SK-N-SH (cell line): Measurements from ENCODE around the gene CCNI2. TPM values are rescaled to one million over a fixed set of nuclear protein-coding genes. Genes with fewer than 3 reads are reported as not detected.

Experiments
- CTCF ChIA-PET: fragments of 300-600, 350-600 bp; formaldehyde crosslinking; extraction: SDS; loops from one replicate; lab custom pipeline; 2021; lab: Yijun Ruan, JAX
- POLR2A ChIA-PET: fragments of 350-600 bp; sonication (Branson Sonifier 250); formaldehyde crosslinking; extraction: SDS; loops from one replicate; lab custom pipeline; 2020; ENCODE audit warnings: antibody characterized with exemption, inconsistent platforms; lab: Yijun Ruan, JAX
- DNase-seq: peaks from one replicate; pipeline ENCODE4 v3.0.0; 2012
- H2AFZ ChIP-seq: fragments of 200-600 bp; sonication (generic); 2 replicates; pipeline ENCODE4 v1.8.1; 2016; ENCODE audit warnings: antibody characterized with exemption, mild to moderate bottlenecking, low read depth
- H3F3A ChIP-seq: fragments of 200-600 bp; sonication (generic); replicated peaks from 2 replicates; pipeline ENCODE3; 2016; ENCODE audit warnings: antibody characterized with exemption, mild to moderate bottlenecking; ENCODE audit not compliant: insufficient read depth
- H3K27ac ChIP-seq, 2 experiments: fragments of 200-500 bp in 1 of 2; fragments of 200-600 bp in 1 of 2; sonication (Bioruptor generic) in 1 of 2; sonication (generic), shearing (Covaris generic) in 1 of 2; 2 replicates each; pipeline versions ENCODE4 v1.5.1 to v1.6.1; 2014 to 2016; ENCODE audit warnings: low read depth in 2 of 2, inconsistent platforms in 1 of 2, low read length in 1 of 2, mild to moderate bottlenecking in 1 of 2, mixed read lengths in 1 of 2
- H3K27me3 ChIP-seq: fragments of 200-600 bp; sonication (generic), shearing (Covaris generic); 2 replicates; pipeline ENCODE4 v1.6.1; 2016; ENCODE audit warnings: mixed run types; ENCODE audit not compliant: insufficient read depth
- H3K36me3 ChIP-seq, 2 experiments: fragments of 200-500 bp in 1 of 2; fragments of 200-600 bp in 1 of 2; sonication (Bioruptor generic) in 1 of 2; sonication (generic) in 1 of 2; replicated peaks in 1 of 2; 2 replicates each; pipeline versions ENCODE3 to v1.5.1; 2014 to 2016; ENCODE audit warnings: low read length in 1 of 2, mild to moderate bottlenecking in 1 of 2; ENCODE audit not compliant: insufficient read depth in 2 of 2, control insufficient read depth in 1 of 2
- H3K4me1 ChIP-seq, 2 experiments: fragments of 200-500 bp in 1 of 2; fragments of 200-600 bp in 1 of 2; sonication (Bioruptor generic) in 1 of 2; sonication (generic), shearing (Covaris generic) in 1 of 2; 2 replicates each; pipeline versions ENCODE4 v1.5.1 to v1.6.1; 2014 to 2016; ENCODE audit warnings: low read depth in 1 of 2, low read length in 1 of 2, mixed run types in 1 of 2; ENCODE audit not compliant: insufficient read depth in 2 of 2, control insufficient read depth in 1 of 2
- H3K4me2 ChIP-seq: fragments of 200-600 bp; sonication (generic), shearing (Covaris generic); 2 replicates; pipeline ENCODE4 v1.6.1; 2017; ENCODE audit warnings: mixed run types
- H3K4me3 ChIP-seq, 2 experiments: fragments of 200-500 bp in 1 of 2; fragments of 200-600 bp in 1 of 2; sonication (Bioruptor generic) in 1 of 2; sonication (generic), shearing (Covaris generic) in 1 of 2; 2 replicates each; pipeline versions ENCODE4 v1.5.1 to v1.8.1; 2014 to 2016; ENCODE audit warnings: low read depth in 2 of 2, inconsistent platforms in 1 of 2, low read length in 1 of 2, mild to moderate bottlenecking in 1 of 2, mixed read lengths in 1 of 2, moderate library complexity in 1 of 2
- H3K79me2 ChIP-seq: fragments of 200-600 bp; sonication (generic); 2 replicates; pipeline ENCODE4 v1.8.1; 2017; ENCODE audit warnings: mild to moderate bottlenecking; ENCODE audit not compliant: insufficient read depth
- H3K9ac ChIP-seq: fragments of 200-600 bp; sonication (generic); 2 replicates; pipeline ENCODE4 v1.6.1; 2017; ENCODE audit warnings: mixed run types
- H3K9me2 ChIP-seq: fragments of 200-600 bp; sonication (generic); 2 replicates; pipeline ENCODE4 v1.6.1; 2017; ENCODE audit warnings: mixed run types
- H3K9me3 ChIP-seq: fragments of 200-600 bp; sonication (generic); 2 replicates; pipeline ENCODE4 v1.6.1; 2017; ENCODE audit warnings: mixed run types, mild to moderate bottlenecking, moderate library complexity
- H4K20me1 ChIP-seq: fragments of 200-600 bp; sonication (generic); 2 replicates; pipeline ENCODE4 v1.6.1; 2017; ENCODE audit warnings: mild to moderate bottlenecking, mixed run types; ENCODE audit not compliant: insufficient read depth
- ELF1 ChIP-seq: IDR thresholded peaks from 2 replicates; pipeline ENCODE4 v1.4.0; 2012
- FOSL2 ChIP-seq: IDR thresholded peaks from 2 replicates; pipeline ENCODE4 v1.4.0; 2012; ENCODE audit warnings: low read depth, mild to moderate bottlenecking, moderate library complexity, borderline replicate concordance
- FOXM1 ChIP-seq: IDR thresholded peaks from 2 replicates; pipeline ENCODE4 v1.4.0; 2012; ENCODE audit warnings: low read depth, mild to moderate bottlenecking
- GABPA ChIP-seq: IDR thresholded peaks from 2 replicates; pipeline ENCODE4 v1.4.0; 2012; ENCODE audit warnings: low read depth, mild to moderate bottlenecking
- GATA2 ChIP-seq: sonication (generic); formaldehyde crosslinking; IDR thresholded peaks from 2 replicates; pipeline ENCODE4 v1.5.0; 2020; ENCODE audit warnings: mild to moderate bottlenecking, missing genetic modification reagents
- MEF2A ChIP-seq: IDR thresholded peaks from 2 replicates; pipeline ENCODE4 v1.4.0; 2012; ENCODE audit warnings: low read depth, borderline replicate concordance
- NRF1 ChIP-seq: IDR thresholded peaks from 2 replicates; pipeline ENCODE4 v1.6.1; 2012; ENCODE audit warnings: low read depth, mild to moderate bottlenecking, low read length
- POLR2AphosphoS5 ChIP-seq: IDR thresholded peaks from 2 replicates; pipeline ENCODE4 v1.6.1; 2012; ENCODE audit warnings: low read depth, low read length
- RCOR1 ChIP-seq: fragments of 150-350 bp; IDR thresholded peaks from 2 replicates; pipeline ENCODE4 v1.6.1; 2017; ENCODE audit warnings: antibody characterized with exemption, low read length
- RFX5 ChIP-seq: IDR thresholded peaks from 2 replicates; pipeline ENCODE4 v1.6.1; 2012; ENCODE audit warnings: mild to moderate bottlenecking, improper control_type of control experiment, low read length
- RXRA ChIP-seq: IDR thresholded peaks from 2 replicates; pipeline ENCODE4 v1.4.0; 2012; ENCODE audit warnings: low read depth, mild to moderate bottlenecking, borderline replicate concordance
- SIN3A ChIP-seq: IDR thresholded peaks from 2 replicates; pipeline ENCODE4 v1.6.1; 2012; ENCODE audit warnings: low read depth, mild to moderate bottlenecking, low read length, moderate library complexity, borderline replicate concordance
- TAF1 ChIP-seq: IDR thresholded peaks from 2 replicates; pipeline ENCODE4 v1.6.1; 2012; ENCODE audit warnings: low read depth, mild to moderate bottlenecking, low read length, moderate library complexity, borderline replicate concordance
- TEAD4 ChIP-seq: IDR thresholded peaks from 2 replicates; pipeline ENCODE4 v1.4.0; 2012; ENCODE audit warnings: mild to moderate bottlenecking, borderline replicate concordance; ENCODE audit not compliant: insufficient read depth
- YY1 ChIP-seq: IDR thresholded peaks from 2 replicates; pipeline ENCODE4 v1.4.0; 2012; ENCODE audit warnings: low read depth, mild to moderate bottlenecking
- WGBS: methylation state at CpG from one replicate; pipeline ENCODE4 v1.1.6; 2017; ENCODE audit warnings: low lambda C conversion rate; 5-methylcytosine and 5-hydroxymethylcytosine counted together
- polyA plus RNA-seq, 3 experiments: library from polyadenylated mRNA; depleted of rRNA; stranded (reverse); fragments of >200 nt; gene quantifications; 2 replicates each; pipeline ENCODE4 v1.2.3, GENCODE V29; 2012
- TF ChIP-seq, protein P1 (sequence below): IDR thresholded peaks from 2 replicates; pipeline ENCODE4 v1.4.0; 2012; ENCODE audit warnings: low read depth, borderline replicate concordance
- TF ChIP-seq, protein P2 (sequence below): IDR thresholded peaks from 2 replicates; pipeline ENCODE4 v1.4.0; 2012; ENCODE audit warnings: low read depth, borderline replicate concordance
- TF ChIP-seq, protein P3 (sequence below): fragments of 200-600 bp; sonication (generic); IDR thresholded peaks from 2 replicates; pipeline ENCODE4 v1.6.1; 2017; ENCODE audit warnings: antibody characterized with exemption, mild to moderate bottlenecking, moderate library complexity
- TF ChIP-seq, protein P4 (sequence below): IDR thresholded peaks from 2 replicates; pipeline ENCODE4 v1.4.0; 2012; ENCODE audit warnings: low read depth

The CCNI2 gene
- polyA plus RNA-seq, 1 of the 3 experiments (the other 2 are of a cell fraction) = 0.05 TPM

DNA sequence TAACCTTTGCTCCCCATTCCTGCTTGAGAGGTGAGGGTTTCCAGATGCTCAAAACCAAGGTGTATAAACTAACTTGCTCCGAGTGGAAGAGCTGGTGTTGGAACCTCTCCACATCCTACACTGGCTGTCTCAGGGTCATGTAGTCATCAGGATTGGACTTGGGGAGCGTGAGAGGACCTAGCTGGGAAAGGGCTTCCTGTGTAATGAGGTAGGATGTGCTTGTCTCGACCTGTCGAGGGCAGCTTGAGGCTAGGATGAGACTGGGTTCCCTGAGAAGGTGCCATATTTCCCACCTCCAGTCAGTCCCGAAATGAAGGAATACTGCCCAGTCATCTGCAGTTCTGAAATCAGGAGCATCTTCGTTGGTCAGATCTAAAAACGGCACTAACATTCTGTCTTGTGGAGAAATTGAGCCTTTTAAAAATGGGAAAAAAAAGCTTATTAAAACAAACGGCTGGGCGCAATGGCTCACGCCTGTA, 1.3 kb downstream of the CCNI2 start:
- Histone ChIP-seq H3K4me3 (no peak overlapping the region), H3F3A (no peaks in the 10 kb centered on the region), H3K27me3 (no peaks in the 10 kb centered on the region), H3K36me3 (no peaks in the 10 kb centered on the region), H3K79me2 (no peaks in the 10 kb centered on the region), H3K9me3 (no peaks in the 10 kb centered on the region)
- peak; percentile 4 for DNase-seq
- 94% methylated on average over 10 of the region's 10 CpGs for WGBS
- TF ChIP-seq POLR2AphosphoS5 = no peak
- TF ChIP-seq, protein P1, sequence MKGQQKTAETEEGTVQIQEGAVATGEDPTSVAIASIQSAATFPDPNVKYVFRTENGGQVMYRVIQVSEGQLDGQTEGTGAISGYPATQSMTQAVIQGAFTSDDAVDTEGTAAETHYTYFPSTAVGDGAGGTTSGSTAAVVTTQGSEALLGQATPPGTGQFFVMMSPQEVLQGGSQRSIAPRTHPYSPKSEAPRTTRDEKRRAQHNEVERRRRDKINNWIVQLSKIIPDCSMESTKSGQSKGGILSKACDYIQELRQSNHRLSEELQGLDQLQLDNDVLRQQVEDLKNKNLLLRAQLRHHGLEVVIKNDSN = no peak
- TF ChIP-seq, protein P2, sequence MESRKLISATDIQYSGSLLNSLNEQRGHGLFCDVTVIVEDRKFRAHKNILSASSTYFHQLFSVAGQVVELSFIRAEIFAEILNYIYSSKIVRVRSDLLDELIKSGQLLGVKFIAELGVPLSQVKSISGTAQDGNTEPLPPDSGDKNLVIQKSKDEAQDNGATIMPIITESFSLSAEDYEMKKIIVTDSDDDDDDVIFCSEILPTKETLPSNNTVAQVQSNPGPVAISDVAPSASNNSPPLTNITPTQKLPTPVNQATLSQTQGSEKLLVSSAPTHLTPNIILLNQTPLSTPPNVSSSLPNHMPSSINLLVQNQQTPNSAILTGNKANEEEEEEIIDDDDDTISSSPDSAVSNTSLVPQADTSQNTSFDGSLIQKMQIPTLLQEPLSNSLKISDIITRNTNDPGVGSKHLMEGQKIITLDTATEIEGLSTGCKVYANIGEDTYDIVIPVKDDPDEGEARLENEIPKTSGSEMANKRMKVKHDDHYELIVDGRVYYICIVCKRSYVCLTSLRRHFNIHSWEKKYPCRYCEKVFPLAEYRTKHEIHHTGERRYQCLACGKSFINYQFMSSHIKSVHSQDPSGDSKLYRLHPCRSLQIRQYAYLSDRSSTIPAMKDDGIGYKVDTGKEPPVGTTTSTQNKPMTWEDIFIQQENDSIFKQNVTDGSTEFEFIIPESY = no peak
- no peak for TF ChIP-seq NRF1
- no peak for TF ChIP-seq TEAD4
- TF ChIP-seq RXRA = no peak
- TF ChIP-seq YY1 = no peak
- no peak for TF ChIP-seq RFX5
- no peak for TF ChIP-seq ELF1
- TF ChIP-seq, all 33 proteins: peak for 0
- POLR2A ChIA-PET = no interaction called here
- H3K9ac ChIP-seq = no peak overlapping the region
- H3K4me2 ChIP-seq = no peak overlapping the region
- H3K27ac ChIP-seq = no peak overlapping the region
- CTCF ChIA-PET = interaction anchor here (3.3 kb wide), 1 partner anchor 71 kb away, joined by 21 read pairs; no protein-coding TSS in a partner anchor
- H3K4me1 ChIP-seq = no peaks in the 10 kb centered on the region; a peak in 1 of 4 replicates
- H2AFZ ChIP-seq = no peak overlapping the region
- no peaks in the 10 kb centered on the region for H4K20me1 ChIP-seq
- H3K9me2 ChIP-seq = no peaks in the 10 kb centered on the region

DNA sequence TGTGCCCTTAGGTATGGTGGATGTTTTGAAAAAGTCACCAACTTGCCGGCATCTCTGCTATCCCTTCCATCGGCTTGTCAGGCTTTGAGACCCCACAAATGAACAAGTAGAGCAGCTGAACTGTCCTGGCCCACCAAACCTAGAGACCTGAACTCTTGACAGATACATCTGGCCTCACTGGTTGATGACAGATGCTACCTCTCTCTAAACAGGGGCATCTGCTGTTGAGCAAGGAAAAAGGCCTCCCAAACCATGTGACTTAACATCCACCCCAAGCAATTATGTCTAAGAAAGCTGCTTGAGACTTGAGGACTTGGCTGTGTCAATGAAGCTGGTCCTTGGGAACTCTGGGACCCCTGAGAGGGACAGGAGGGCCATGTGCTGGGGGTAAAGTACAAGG, 2.3 kb downstream of the CCNI2 start:
- H3K4me1 ChIP-seq = no peaks in the 10 kb centered on the region; a peak in 1 of 4 replicates
- no peak overlapping the region for H3K4me3 ChIP-seq
- ChIA-PET POLR2A (no interaction called here), CTCF (interaction anchor here (10.4 kb wide), 1 partner anchor 70 kb away, joined by 98 read pairs; no protein-coding TSS in a partner anchor)
- H4K20me1 ChIP-seq = no peaks in the 10 kb centered on the region
- no peaks in the 10 kb centered on the region for H3K79me2 ChIP-seq
- WGBS = 88% methylated on average over 2 of the region's 2 CpGs
- no peaks in the 10 kb centered on the region for H3K27me3 ChIP-seq
- no peaks in the 10 kb centered on the region for H3K9me2 ChIP-seq
- H3F3A ChIP-seq = no peaks in the 10 kb centered on the region
- DNase-seq = peak; percentile 10
- no peak for TF ChIP-seq TEAD4
- no peak for TF ChIP-seq TAF1
- TF ChIP-seq FOSL2 = no peak
- TF ChIP-seq, protein P3, sequence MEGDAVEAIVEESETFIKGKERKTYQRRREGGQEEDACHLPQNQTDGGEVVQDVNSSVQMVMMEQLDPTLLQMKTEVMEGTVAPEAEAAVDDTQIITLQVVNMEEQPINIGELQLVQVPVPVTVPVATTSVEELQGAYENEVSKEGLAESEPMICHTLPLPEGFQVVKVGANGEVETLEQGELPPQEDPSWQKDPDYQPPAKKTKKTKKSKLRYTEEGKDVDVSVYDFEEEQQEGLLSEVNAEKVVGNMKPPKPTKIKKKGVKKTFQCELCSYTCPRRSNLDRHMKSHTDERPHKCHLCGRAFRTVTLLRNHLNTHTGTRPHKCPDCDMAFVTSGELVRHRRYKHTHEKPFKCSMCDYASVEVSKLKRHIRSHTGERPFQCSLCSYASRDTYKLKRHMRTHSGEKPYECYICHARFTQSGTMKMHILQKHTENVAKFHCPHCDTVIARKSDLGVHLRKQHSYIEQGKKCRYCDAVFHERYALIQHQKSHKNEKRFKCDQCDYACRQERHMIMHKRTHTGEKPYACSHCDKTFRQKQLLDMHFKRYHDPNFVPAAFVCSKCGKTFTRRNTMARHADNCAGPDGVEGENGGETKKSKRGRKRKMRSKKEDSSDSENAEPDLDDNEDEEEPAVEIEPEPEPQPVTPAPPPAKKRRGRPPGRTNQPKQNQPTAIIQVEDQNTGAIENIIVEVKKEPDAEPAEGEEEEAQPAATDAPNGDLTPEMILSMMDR = no peak
- no peak for TF ChIP-seq YY1
- no peak for TF ChIP-seq NRF1
- no peak for TF ChIP-seq GABPA
- TF ChIP-seq SIN3A = no peak
- TF ChIP-seq, protein P1 = no peak
- TF ChIP-seq RCOR1 = no peak
- no peak for TF ChIP-seq GATA2
- TF ChIP-seq, protein P4, sequence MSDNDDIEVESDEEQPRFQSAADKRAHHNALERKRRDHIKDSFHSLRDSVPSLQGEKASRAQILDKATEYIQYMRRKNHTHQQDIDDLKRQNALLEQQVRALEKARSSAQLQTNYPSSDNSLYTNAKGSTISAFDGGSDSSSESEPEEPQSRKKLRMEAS = no peak
- no peak for TF ChIP-seq RFX5
- TF ChIP-seq FOXM1 = no peak
- TF ChIP-seq MEF2A = no peak
- TF ChIP-seq ELF1 = no peak
- H3K36me3 ChIP-seq = no peaks in the 10 kb centered on the region
- no peaks in the 10 kb centered on the region for H3K9me3 ChIP-seq
- H3K27ac ChIP-seq = no peak overlapping the region
- H3K4me2 ChIP-seq = no peak overlapping the region
- H3K9ac ChIP-seq = no peak overlapping the region
- no peak overlapping the region for H2AFZ ChIP-seq
